Upper lobe of left lung (tissue), 4 donors: ENCODE data around the gene PPM1D.

Source experiments
- CTCF ChIP-seq, 6 experiments: fragments of 450-650 bp in 4 of 6; fragments of 200-600 bp in 2 of 6; sonication (generic) in 2 of 6; IDR thresholded peaks; one replicate each; pipeline ENCODE4 v1.5.1; 2016 to 2019; ENCODE audit warnings: antibody characterized with exemption in 6 of 6
- EP300 ChIP-seq, 4 donors: sonication (generic); formaldehyde crosslinking; IDR thresholded peaks; one replicate each; pipeline ENCODE4 v1.5.1; 2017; ENCODE audit warnings: antibody characterized with exemption in 4 of 4, control low read depth in 2 of 4
- POLR2A ChIP-seq, 4 donors: fragments of 450-650 bp; IDR thresholded peaks; one replicate each; pipeline ENCODE4 v1.5.1; 2016 to 2017; ENCODE audit warnings: antibody characterized with exemption in 4 of 4, mild to moderate bottlenecking in 2 of 4
- POLR2AphosphoS5 ChIP-seq, 2 donors: sonication (generic); formaldehyde crosslinking; IDR thresholded peaks; one replicate each; pipeline ENCODE4 v1.5.1; 2017; ENCODE audit warnings: antibody characterized with exemption in 2 of 2

- TF ChIP-seq CTCF (IDR thresholded peaks at IDR 0.05), result no peak
- TF ChIP-seq POLR2A (IDR thresholded peaks at IDR 0.05), result no peak
- no peak for TF ChIP-seq EP300 (IDR thresholded peaks at IDR 0.05)
- TF ChIP-seq POLR2AphosphoS5 (IDR thresholded peaks at IDR 0.05), result no peak
Observed at GRCh38 chr17:60559995-60560859, 39.8 kb upstream of the PPM1D start.
